GM18858 (cell line): ENCODE data around the gene TMEM25.
"Not testable (repeated sequence)": the region's sequence is repeated elsewhere in the genome, so short reads cannot be mapped to it uniquely, and the experiment has no call there.

Source experiments
- ATAC-seq: cut with Tn5 transposase; IDR thresholded peaks from one replicate; pipeline ENCODE4 v1.9.1; 2021; ENCODE audit not compliant: unreplicated experiment

TMEM25 gene

DNA sequence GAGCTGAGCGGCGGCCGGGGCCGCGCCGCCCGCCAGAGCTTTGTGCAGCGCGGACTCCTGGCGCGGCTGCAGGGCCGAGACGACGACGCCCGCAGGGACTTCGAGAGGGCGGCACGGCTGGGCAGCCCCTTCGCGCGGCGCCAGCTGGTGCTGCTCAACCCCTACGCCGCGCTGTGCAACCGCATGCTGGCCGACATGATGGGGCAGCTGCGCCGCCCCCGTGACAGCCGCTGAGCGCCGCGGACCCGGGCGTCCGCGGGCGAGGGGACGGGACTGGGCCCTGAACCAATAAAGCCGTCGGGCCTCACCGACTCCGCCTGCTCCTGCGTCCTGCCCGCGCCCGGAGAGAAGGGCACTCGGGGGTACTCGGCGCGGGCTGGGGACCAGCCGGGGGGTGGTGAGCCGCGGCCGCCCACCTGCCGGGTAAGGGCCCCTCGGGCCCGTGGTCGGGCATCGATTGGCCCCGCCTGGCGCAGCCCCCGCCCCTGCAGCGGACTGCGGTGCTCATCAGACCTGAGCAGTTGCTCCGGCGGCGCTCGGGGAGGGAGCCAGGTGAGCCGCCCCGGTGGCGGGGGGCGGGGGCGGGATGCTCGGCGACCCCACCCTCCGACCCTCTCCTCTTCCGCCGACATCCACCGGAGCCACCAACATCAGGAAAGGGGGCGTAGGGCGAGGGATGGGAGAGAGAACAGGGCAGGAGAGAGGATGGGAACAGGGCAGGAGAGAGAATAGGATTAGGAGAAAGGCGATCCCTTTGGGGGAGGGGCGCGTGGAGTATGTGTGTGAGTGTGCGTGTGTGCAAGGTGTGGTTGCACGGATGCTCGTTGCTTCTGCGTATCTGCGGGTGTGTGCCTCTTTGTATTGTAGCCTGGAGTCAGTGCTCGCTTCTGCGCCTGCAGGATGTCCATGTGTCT lies at the start of gene TMEM25:
TMEM25 (plus strand) TSS at position 510 of the 914 bp plus-strand sequence. CDS start 610 bp downstream, outside the sequence.
- peak; percentile 62 for ATAC-seq

DNA sequence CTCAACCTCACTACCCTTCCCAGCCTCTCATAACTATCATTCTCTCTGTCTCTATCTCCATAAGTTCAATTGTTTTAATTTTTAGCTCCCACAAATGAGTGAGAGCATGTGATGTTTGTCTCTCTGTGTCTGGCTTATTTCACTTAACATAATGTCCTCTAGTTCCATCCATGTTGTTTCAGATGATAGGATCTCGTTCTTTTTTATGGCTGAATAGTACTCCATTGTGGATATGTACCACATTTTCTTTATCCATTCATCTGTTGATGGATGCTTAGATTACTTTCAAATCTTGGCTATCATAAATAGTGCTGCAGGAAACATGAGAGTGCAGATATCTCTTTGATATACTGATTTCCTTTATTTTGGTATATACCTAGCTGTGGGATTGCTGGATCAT lies 49.8 kb upstream of the TMEM25 start:
- ATAC-seq = not testable (repeated sequence)

DNA sequence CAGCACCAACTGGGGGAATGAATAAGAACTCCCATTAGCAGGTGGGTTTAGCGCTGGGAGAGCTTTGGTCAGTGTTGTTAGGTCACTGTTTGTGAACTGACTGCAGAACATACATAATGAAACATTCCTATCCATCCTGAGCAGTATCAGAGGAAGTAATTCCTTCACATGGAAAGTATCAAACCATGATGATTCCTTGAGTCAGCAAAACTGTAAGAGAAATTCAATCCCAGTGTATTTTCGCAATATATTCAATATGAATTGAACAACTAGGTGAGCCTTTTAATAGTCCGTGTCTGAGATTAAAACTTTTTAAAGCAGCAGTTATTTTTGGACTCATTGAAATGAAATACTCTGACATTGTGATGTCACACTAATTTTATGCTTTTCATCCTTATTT lies 46.6 kb upstream of the TMEM25 start:
- no peak for ATAC-seq

DNA sequence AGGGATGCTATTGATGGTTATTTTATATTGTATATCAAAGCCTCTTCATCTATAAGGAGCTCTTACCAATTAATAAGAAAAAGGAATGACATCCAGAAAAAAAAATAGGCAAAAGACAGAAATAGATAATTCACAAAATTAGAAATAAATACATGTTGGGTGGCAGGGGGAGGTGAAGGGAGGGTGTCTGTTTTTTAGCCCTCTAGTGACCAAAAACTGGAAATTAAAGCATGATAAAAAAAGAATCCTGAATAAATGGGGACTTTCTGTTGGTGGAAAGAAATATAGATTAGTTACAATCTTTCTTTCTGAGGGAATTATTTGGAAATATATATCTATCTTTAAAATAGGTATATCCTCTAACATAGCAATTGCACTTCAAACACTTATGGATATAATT lies 45.7 kb upstream of the TMEM25 start:
- ATAC-seq = no peak

DNA sequence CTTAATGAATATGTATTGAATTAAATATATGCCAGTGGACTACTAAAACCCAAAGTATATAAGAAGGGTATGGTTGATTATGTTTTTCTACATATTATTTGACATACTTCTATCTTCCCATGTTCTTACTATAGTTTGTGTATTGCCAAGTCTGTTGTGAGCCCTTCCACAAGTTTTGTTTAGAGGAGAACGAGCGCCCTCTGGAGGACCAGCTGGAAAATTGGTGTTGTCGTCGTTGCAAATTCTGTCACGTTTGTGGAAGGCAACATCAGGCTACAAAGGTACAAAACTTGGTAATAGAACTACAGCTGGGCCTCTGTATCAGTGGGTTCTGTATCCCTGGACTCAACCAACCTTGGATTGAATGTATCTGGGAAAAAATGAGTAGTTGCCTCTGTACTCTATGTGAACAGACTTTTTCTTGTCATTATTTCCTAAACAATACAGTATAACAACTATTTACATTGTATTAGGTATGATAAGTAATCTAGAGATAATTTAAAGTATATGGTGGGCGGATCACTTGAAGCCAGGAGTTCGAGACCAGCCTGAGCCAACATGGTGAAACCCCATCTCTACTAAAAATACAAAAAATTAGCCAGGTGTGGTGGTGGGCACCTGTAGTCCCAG lies 42.4 kb upstream of the TMEM25 start:
- ATAC-seq = no peak

DNA sequence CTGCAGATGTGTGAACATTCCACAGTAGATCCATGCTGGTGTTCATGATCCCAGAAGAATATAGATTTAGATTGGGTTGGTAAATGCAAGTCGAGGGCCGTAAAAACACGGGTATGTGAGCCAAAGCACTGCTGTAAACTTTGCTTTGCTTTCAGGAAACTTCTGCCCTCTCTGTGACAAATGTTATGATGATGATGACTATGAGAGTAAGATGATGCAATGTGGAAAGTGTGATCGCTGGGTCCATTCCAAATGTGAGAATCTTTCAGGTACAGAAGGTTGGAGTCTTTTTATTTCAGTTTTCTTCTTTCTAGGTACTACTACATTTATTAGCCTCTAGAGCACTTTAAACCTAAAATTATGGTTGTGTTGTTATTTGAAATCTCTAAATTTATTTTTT lies 40.0 kb upstream of the TMEM25 start:
- ATAC-seq = no peak

DNA sequence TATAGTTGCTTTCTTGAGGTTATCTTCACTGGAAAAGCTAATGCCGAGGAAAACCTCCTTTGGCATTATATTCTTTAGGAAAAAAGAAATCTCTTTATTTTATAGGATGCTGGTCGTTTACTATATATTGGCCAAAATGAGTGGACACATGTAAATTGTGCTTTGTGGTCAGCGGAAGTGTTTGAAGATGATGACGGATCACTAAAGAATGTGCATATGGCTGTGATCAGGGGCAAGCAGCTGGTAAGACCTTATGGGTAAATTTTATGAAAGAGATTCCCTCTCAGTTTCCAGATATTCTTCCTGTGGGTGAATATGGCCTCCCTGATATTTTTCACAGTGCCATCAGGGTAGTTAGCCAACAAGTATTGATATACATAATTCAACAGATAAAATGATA lies 33.2 kb upstream of the TMEM25 start:
- ATAC-seq = no peak

DNA sequence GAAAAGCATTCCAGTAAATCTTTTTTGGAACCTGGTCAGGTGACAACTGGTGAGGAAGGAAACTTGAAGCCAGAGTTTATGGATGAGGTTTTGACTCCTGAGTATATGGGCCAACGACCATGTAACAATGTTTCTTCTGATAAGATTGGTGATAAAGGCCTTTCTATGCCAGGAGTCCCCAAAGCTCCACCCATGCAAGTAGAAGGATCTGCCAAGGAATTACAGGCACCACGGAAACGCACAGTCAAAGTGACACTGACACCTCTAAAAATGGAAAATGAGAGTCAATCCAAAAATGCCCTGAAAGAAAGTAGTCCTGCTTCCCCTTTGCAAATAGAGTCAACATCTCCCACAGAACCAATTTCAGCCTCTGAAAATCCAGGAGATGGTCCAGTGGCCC lies 27.8 kb upstream of the TMEM25 start:
- no peak for ATAC-seq

DNA sequence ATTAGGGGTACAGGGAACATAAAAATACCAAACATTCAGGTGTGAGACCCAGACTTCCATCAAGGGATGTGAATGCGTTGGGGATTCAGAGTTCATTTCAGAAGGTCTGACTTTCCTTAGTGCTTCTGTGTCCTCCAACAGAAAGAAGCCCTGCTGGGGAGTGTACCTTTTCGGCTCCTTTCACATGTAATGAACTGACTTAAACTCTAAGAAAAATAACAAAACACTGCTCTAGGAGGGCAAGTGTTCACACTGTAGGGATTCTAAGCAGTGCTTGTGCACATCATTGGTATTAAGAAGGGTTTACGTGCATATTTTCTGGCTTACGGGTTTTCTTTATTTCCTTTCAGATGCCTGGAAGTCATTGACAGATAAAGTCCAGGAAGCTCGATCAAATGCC lies 19.4 kb upstream of the TMEM25 start:
- ATAC-seq = no peak

DNA sequence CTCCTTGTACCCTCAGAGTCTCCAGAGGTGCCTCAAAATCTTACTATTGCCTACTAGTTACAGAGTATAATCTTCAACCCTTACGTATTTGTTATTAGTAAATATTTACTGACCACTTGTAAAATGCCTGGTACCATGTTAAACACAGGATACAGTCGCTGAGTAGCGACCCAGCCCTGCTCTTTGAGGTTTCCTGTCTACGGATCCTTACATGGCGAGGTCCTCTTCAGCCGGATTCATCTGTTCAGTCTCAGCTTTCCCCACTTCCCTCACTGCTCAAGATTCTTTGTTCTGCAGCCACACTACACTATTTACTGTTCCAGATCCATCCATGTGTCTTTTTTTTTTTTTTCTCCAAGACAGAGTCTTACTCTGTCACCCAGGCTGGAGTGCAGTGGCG lies 16.9 kb upstream of the TMEM25 start:
- no peak for ATAC-seq

DNA sequence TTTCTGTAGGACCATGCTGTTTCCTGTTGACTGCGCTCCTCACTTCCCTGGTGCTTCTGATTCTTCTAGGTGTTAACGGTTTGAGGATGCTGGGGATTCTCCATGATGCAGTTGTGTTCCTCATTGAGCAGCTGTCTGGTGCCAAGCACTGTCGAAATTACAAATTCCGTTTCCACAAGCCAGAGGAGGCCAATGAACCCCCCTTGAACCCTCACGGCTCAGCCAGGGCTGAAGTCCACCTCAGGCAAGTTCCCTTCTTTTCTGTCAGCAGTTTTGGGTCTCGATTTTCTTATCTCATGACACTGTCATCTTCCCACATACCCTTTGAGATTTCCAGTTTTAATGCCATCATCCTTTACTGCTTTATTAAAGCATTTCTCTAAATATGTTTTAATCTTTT lies 11.4 kb upstream of the TMEM25 start:
- ATAC-seq = no peak

DNA sequence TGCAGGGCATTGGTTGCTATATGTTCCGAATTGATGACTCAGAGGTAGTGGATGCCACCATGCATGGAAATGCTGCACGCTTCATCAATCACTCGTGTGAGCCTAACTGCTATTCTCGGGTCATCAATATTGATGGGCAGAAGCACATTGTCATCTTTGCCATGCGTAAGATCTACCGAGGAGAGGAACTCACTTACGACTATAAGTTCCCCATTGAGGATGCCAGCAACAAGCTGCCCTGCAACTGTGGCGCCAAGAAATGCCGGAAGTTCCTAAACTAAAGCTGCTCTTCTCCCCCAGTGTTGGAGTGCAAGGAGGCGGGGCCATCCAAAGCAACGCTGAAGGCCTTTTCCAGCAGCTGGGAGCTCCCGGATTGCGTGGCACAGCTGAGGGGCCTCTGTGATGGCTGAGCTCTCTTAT lies 9.1 kb upstream of the TMEM25 start:
- ATAC-seq = no peak

DNA sequence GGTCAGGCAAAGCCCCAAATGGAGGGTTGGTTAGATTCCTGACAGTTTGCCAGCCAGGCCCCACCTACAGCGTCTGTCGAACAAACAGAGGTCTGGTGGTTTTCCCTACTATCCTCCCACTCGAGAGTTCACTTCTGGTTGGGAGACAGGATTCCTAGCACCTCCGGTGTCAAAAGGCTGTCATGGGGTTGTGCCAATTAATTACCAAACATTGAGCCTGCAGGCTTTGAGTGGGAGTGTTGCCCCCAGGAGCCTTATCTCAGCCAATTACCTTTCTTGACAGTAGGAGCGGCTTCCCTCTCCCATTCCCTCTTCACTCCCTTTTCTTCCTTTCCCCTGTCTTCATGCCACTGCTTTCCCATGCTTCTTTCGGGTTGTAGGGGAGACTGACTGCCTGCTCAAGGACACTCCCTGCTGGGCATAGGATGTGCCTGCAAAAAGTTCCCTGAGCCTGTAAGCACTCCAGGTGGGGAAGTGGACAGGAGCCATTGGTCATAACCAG lies 8.4 kb upstream of the TMEM25 start:
- no peak for ATAC-seq

DNA sequence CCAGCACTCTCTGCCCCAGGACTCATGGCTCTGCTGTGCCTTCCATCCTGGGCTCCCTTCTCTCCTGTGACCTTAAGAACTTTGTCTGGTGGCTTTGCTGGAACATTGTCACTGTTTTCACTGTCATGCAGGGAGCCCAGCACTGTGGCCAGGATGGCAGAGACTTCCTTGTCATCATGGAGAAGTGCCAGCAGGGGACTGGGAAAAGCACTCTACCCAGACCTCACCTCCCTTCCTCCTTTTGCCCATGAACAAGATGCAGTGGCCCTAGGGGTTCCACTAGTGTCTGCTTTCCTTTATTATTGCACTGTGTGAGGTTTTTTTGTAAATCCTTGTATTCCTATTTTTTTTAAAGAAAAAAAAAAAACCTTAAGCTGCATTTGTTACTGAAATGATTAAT lies 6.6 kb upstream of the TMEM25 start:
- ATAC-seq = no peak

DNA sequence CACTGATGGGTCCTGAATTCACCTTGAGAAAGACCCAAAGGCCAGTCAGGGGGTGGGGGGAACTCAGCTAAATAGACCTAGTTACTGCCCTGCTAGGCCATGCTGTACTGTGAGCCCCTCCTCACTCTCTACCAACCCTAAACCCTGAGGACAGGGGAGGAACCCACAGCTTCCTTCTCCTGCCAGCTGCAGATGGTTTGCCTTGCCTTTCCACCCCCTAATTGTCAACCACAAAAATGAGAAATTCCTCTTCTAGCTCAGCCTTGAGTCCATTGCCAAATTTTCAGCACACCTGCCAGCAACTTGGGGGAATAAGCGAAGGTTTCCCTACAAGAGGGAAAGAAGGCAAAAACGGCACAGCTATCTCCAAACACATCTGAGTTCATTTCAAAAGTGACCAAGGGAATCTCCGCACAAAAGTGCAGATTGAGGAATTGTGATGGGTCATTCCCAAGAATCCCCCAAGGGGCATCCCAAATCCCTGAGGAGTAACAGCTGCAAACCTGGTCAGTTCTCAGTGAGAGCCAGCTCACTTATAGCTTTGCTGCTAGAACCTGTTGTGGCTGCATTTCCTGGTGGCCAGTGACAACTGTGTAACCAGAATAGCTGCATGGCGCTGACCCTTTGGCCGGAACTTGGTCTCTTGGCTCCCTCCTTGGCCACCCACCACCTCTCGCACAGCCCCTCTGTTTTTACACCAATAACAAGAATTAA lies 6.1 kb upstream of the TMEM25 start:
- no peak for ATAC-seq

DNA sequence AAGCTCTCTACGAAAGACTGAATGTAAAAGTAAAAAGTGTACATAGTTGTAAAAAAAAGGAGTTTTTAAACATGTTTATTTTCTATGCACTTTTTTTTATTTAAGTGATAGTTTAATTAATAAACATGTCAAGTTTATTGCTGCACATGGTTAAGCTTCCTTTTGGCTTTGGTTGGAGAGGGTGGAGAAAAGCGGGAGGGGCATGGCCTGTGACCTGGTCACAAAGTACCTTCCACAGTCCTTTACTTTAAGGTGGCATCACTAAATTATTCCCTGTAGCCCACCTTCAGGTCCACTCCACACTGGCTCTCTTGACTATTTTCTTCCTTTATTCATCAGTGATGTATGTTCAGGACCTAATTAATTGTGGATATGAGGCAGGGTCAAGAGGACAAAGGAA lies 4.3 kb upstream of the TMEM25 start:
- no peak for ATAC-seq

DNA sequence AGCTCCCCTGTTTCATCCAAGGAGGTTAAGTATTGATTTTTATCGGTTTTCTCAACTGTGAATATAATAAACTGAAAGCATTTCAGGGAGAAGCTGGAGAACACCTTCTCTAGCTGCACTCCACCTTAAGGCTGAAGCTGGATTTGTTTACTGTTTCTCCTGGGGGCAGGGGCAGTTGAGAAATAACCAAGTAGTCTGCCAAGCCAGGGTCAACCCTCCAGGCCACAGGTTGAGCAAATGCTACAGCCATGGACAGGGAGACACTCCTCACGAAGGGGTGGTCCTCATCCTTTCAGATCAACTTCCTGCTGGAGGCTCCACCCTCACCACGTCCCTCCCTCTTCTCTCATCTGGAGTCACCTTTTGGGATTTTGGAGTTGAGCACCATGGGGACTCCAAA lies 3.9 kb upstream of the TMEM25 start, which contains the start of gene TTC36:
TTC36 (plus strand) TSS at position 366 of the 400 bp plus-strand sequence; CDS start at position 387, 21 bp downstream.
- ATAC-seq = no peak

DNA sequence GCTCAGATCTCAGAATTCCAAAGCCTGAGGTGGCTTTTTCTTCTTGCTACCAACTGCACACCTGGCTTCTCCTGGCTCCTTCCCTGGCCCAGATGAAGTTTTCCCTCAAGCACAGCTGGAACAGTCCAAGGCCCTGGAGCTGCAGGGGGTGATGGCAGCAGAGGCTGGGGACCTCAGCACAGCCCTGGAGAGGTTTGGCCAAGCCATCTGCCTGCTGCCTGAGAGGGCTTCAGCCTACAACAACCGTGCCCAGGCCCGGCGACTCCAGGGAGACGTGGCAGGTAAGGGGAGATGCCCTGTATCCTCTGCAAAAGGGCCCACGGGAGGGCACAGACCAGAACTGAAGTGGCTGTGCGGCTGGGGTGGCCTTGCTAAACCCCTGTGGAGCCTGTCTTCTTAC lies 2.5 kb upstream of the TMEM25 start:
- no peak for ATAC-seq

DNA sequence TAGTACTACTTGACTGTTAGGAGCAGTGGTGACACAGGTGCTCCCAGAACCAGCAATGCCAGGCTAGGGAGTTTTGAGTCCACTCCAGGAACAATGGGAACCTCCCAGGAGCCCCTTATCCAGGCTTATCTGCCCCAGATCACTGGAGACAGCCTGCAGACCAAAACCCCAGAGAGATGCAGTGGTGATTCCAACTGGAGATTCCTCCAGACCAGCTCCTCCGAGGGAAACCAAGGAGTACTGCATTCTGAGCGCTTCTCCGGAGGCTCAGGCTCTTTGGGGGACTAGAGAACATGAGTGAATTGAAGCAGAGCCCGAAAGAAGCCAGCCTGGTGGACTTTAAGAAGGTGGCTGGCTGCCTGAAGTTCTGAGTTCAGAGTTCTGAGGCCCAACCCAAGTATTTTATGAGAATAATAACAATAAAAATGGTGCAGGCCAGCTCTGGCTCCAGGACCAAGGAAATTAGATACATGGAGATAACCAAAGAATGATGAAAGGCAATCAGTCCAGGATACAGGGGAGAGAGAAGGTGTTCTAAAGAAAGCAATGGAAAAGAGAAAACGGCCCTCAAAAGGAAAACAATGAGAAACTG lies 1.3 kb upstream of the TMEM25 start:
- ATAC-seq = no peak

DNA sequence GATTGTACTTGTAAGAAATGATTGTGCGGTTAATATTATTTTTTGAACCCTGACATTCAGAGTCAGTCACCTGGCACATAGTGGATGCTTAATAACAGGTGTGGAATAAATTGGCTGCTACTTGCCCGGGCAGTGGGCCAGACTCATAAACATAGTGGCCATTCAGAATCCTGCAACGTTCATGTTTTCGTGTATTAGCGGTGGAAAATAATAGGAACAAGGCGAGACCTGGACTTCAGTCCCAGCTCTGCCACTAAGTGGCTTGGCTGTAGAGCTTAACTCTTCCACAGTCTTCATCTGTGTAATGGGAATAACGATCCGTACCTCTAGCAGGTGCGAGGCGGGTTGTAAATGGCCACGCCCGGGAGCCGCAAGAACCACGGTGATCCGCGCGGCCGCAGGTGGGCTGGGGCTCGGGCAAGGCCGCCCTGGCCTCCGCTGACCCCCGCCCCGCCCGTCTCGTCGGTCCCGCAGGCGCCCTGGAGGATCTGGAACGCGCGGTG lies 761 bp upstream of the TMEM25 start:
- no peak for ATAC-seq

DNA sequence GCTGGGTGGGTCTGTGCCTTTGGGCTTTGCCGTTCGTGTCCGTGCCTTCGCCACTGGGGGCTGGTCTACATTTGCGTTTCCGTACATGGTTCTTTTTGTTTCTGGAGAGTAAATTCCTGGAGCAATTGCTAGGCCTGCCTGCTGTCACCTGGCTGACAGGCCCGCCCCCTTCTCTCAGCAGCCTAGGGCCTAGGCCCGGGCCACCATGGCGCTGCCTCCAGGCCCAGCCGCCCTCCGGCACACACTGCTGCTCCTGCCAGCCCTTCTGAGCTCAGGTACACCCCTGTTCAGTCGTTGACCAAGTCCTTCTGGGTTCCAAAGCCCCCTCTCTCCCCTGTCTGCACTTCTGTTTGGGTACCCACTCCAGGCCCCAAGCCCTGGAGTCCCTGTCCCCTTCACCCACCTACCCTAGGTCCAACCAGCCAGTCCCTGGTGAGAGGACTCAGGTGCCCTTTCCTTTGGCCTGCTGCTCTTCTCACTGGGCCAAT lies 649 bp downstream of the TMEM25 start:
- no peak for ATAC-seq
